ENCODE results near the gene NFX1.

DNA sequence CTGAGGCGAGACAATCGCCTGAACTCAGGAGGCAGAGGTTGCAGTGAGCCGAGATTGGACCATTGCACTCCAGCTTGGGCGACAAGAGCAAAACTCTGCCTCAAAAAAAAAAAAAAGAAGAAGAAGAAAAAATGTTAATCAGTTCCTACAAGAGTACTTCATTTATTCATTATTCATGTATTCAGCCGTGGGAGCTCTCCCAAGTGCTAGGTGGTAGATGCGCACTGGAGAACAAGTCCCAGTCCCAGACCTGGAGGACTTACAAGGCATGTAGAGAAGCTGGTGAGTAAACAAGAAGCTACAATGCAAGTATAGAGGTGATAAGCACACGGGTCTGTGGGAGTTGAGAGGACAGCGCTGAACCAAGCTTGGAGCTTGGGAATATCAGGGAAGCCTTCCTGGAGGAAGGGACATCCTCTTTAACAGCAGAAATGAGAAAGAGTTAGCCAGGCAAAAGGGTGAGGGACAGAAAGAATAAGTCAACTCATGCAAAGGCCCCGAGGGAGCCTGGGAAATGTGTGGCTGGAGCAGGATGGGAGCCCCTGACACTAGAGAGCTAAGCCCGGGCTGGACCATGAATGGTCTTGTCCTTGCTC is 129.5 kb downstream of the NFX1 start:
- TF ChIP-seq, protein P1, sequence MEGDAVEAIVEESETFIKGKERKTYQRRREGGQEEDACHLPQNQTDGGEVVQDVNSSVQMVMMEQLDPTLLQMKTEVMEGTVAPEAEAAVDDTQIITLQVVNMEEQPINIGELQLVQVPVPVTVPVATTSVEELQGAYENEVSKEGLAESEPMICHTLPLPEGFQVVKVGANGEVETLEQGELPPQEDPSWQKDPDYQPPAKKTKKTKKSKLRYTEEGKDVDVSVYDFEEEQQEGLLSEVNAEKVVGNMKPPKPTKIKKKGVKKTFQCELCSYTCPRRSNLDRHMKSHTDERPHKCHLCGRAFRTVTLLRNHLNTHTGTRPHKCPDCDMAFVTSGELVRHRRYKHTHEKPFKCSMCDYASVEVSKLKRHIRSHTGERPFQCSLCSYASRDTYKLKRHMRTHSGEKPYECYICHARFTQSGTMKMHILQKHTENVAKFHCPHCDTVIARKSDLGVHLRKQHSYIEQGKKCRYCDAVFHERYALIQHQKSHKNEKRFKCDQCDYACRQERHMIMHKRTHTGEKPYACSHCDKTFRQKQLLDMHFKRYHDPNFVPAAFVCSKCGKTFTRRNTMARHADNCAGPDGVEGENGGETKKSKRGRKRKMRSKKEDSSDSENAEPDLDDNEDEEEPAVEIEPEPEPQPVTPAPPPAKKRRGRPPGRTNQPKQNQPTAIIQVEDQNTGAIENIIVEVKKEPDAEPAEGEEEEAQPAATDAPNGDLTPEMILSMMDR (IDR thresholded peaks at IDR 0.05 in 2 of 3, conservative IDR thresholded peaks at IDR 0.05 in 1 of 3; ENCODE audit: control insufficient read depth in 2 of 3, extremely low read depth in 1 of 3, insufficient read depth in 1 of 3, low read depth in 3 of 3, low read length in 3 of 3), result no peak
- no peak for TF ChIP-seq POLR2A (IDR thresholded peaks at IDR 0.05; ENCODE audit: low read depth, low read length)
- TF ChIP-seq FOS (IDR thresholded peaks at IDR 0.05; ENCODE audit: borderline replicate concordance, extremely low read depth, insufficient read length), result no peak
- no peak for TF ChIP-seq POLR2AphosphoS5 (IDR thresholded peaks at IDR 0.05; ENCODE audit: low read length)
- no peak for TF ChIP-seq JUND (IDR thresholded peaks at IDR 0.05; ENCODE audit: low read depth, low read length)
- TF ChIP-seq, protein P2, sequence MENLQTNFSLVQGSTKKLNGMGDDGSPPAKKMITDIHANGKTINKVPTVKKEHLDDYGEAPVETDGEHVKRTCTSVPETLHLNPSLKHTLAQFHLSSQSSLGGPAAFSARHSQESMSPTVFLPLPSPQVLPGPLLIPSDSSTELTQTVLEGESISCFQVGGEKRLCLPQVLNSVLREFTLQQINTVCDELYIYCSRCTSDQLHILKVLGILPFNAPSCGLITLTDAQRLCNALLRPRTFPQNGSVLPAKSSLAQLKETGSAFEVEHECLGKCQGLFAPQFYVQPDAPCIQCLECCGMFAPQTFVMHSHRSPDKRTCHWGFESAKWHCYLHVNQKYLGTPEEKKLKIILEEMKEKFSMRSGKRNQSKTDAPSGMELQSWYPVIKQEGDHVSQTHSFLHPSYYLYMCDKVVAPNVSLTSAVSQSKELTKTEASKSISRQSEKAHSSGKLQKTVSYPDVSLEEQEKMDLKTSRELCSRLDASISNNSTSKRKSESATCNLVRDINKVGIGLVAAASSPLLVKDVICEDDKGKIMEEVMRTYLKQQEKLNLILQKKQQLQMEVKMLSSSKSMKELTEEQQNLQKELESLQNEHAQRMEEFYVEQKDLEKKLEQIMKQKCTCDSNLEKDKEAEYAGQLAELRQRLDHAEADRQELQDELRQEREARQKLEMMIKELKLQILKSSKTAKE (IDR thresholded peaks at IDR 0.05; ENCODE audit: low read depth, poor library complexity, severe bottlenecking), result no peak
- TF ChIP-seq YY1 (IDR thresholded peaks at IDR 0.05; ENCODE audit: low read depth, low read length), result no peak

Measured in GM12878 (cell line).